H1 (cell line): Measurements from ENCODE around the gene TLK1. TPM values are rescaled to one million over a fixed set of nuclear protein-coding genes. Genes with fewer than 3 reads are reported as not detected.

Experiments used
- CTCF ChIA-PET: fragments of 300-600 bp; sonication (Branson Sonifier 250); formaldehyde crosslinking; loops from one replicate; lab custom pipeline; 2021; ENCODE audit not compliant: partially characterized antibody; lab: Charles Lee
- POLR2A ChIA-PET: fragments of 300-600 bp; sonication (Branson Sonifier 250); formaldehyde crosslinking; loops from one replicate; lab custom pipeline; 2021; ENCODE audit warnings: inconsistent platforms; ENCODE audit not compliant: partially characterized antibody; lab: Charles Lee
- DNase-seq, 2 experiments: peaks; one replicate each; pipeline versions ENCODE4 v3.0.0 to v3.0.0-alpha.2; 2010 to 2022; ENCODE audit warnings: low spot score in 2 of 2, low read depth in 1 of 2, mixed read lengths in 1 of 2
- FAIRE-seq: peaks from 2 replicates; lab custom pipeline; 2011; peaks lifted over from hg19 to GRCh38; lab: Jason Lieb, UNC
- H2AFZ ChIP-seq: 2 replicates; pipeline ENCODE4 v1.8.1; 2012; ENCODE audit warnings: low read length, inconsistent platforms
- H2AK5ac ChIP-seq: 2 replicates; pipeline ENCODE4 v1.6.1; 2013; ENCODE audit warnings: low read depth, low read length
- H2BK120ac ChIP-seq: replicated peaks from 2 replicates; pipeline ENCODE3; 2013; ENCODE audit warnings: low read depth, low read length, inconsistent platforms
- H2BK12ac ChIP-seq: 2 replicates; pipeline ENCODE4 v1.6.1; 2013; ENCODE audit warnings: low read depth, low read length
- H2BK15ac ChIP-seq: 2 replicates; pipeline ENCODE4 v1.6.1; 2013; ENCODE audit warnings: low read length
- H2BK20ac ChIP-seq: 2 replicates; pipeline ENCODE4 v1.6.1; 2013; ENCODE audit warnings: low read length
- H2BK5ac ChIP-seq: 2 replicates; pipeline ENCODE4 v1.6.1; 2013; ENCODE audit warnings: low read depth, low read length
- H3K14ac ChIP-seq: 2 replicates; pipeline ENCODE4 v1.6.1; 2013; ENCODE audit warnings: inconsistent platforms; ENCODE audit not compliant: insufficient read length
- H3K18ac ChIP-seq: 2 replicates; pipeline ENCODE4 v1.6.1; 2013; ENCODE audit warnings: low read length; ENCODE audit errors: extremely low read depth
- H3K23ac ChIP-seq: 2 replicates; pipeline ENCODE4 v1.6.1; 2013; ENCODE audit warnings: inconsistent platforms; ENCODE audit not compliant: insufficient read length
- H3K23me2 ChIP-seq: 2 replicates; pipeline ENCODE4 v1.6.1; 2013; ENCODE audit warnings: low read depth, low read length
- H3K27ac ChIP-seq: 2 replicates; pipeline ENCODE4 v1.6.1; 2011; ENCODE audit warnings: low read depth, low read length, inconsistent platforms
- H3K27me3 ChIP-seq, 4 experiments: replicated peaks in 1 of 4; 1 replicate in 1 of 4; 2 replicates in 3 of 4; pipeline versions ENCODE4 v1.6.1 to v1.8.1; 2011 to 2013; ENCODE audit warnings: low read length in 3 of 4, mild to moderate bottlenecking in 3 of 4, inconsistent platforms in 2 of 4, mixed read lengths in 2 of 4, moderate library complexity in 1 of 4; ENCODE audit not compliant: control insufficient read depth in 3 of 4, insufficient read depth in 3 of 4; ENCODE audit errors: extremely low read depth in 1 of 4
- H3K36me3 ChIP-seq, 4 experiments: 2 replicates each; pipeline versions ENCODE4 v1.6.1 to v1.8.1; 2011 to 2013; ENCODE audit warnings: mild to moderate bottlenecking in 4 of 4, low read length in 3 of 4, moderate library complexity in 2 of 4, control low read depth in 1 of 4, inconsistent platforms in 1 of 4; ENCODE audit not compliant: insufficient read depth in 4 of 4, control insufficient read depth in 2 of 4
- H3K4ac ChIP-seq: replicated peaks from 2 replicates; pipeline ENCODE3; 2013; ENCODE audit warnings: low read length, low read depth, mixed read lengths, inconsistent platforms; ENCODE audit not compliant: insufficient read length
- H3K4me1 ChIP-seq, 4 experiments: replicated peaks in 1 of 4; 1 replicate in 1 of 4; 2 replicates in 3 of 4; pipeline versions ENCODE4 v1.6.1 to v1.8.1; 2011 to 2013; ENCODE audit warnings: low read length in 3 of 4, inconsistent platforms in 2 of 4, mixed read lengths in 1 of 4; ENCODE audit not compliant: insufficient read depth in 4 of 4, control insufficient read depth in 3 of 4
- H3K4me2 ChIP-seq, 2 experiments: 2 replicates each; pipeline versions ENCODE4 v1.6.1 to v1.8.1; 2011 to 2013; ENCODE audit warnings: low read depth in 2 of 2, low read length in 2 of 2, control low read depth in 1 of 2, inconsistent platforms in 1 of 2, mild to moderate bottlenecking in 1 of 2; ENCODE audit not compliant: insufficient read depth in 1 of 2
- H3K4me3 ChIP-seq, 4 experiments: fragments of 200-600, 300-600 bp in 1 of 4; sonication (generic), shearing (Covaris generic), sonication (Bioruptor Twin) in 1 of 4; 2 replicates each; pipeline versions ENCODE4 v1.5.1 to v1.8.1; 2011 to 2016; ENCODE audit warnings: low read length in 4 of 4, low read depth in 3 of 4, control low read depth in 2 of 4, inconsistent platforms in 2 of 4, mild to moderate bottlenecking in 2 of 4, mixed read lengths in 1 of 4, moderate library complexity in 1 of 4; ENCODE audit not compliant: insufficient read depth in 2 of 4; ENCODE audit errors: extremely low read depth in 1 of 4
- H3K56ac ChIP-seq: replicated peaks from 2 replicates; pipeline ENCODE3; 2013; ENCODE audit warnings: low read depth, mild to moderate bottlenecking, mixed read lengths, low read length, inconsistent platforms; ENCODE audit not compliant: insufficient read length
- H3K79me1 ChIP-seq: 2 replicates; pipeline ENCODE4 v1.6.1; 2013; ENCODE audit warnings: low read depth, low read length, control low read depth
- H3K79me2 ChIP-seq, 2 experiments: 2 replicates each; pipeline versions ENCODE4 v1.6.1 to v1.8.1; 2012 to 2013; ENCODE audit warnings: low read length in 2 of 2, mild to moderate bottlenecking in 2 of 2, inconsistent platforms in 1 of 2; ENCODE audit not compliant: insufficient read depth in 2 of 2, control insufficient read depth in 1 of 2
- H3K9ac ChIP-seq, 4 experiments: replicated peaks in 1 of 4; 1 replicate in 1 of 4; 2 replicates in 3 of 4; pipeline versions ENCODE4 v1.6.1 to v1.8.1; 2011 to 2013; ENCODE audit warnings: low read depth in 3 of 4, low read length in 3 of 4, control low read depth in 2 of 4, mild to moderate bottlenecking in 2 of 4, moderate library complexity in 2 of 4, inconsistent platforms in 1 of 4; ENCODE audit errors: extremely low read depth in 1 of 4
- H3K9me3 ChIP-seq, 2 experiments: 2 replicates each; pipeline versions ENCODE4 v1.6.1 to v1.8.1; 2012 to 2013; ENCODE audit warnings: mild to moderate bottlenecking in 2 of 2, moderate library complexity in 2 of 2, control low read depth in 1 of 2, inconsistent platforms in 1 of 2, low read depth in 1 of 2, low read length in 1 of 2, mixed read lengths in 1 of 2; ENCODE audit not compliant: insufficient read depth in 2 of 2
- H4K20me1 ChIP-seq, 2 experiments: replicated peaks in 1 of 2; 2 replicates each; pipeline versions ENCODE3 to v1.8.1; 2011 to 2013; ENCODE audit warnings: inconsistent platforms in 2 of 2, low read length in 2 of 2, mild to moderate bottlenecking in 1 of 2; ENCODE audit not compliant: insufficient read depth in 2 of 2, control insufficient read depth in 1 of 2
- H4K5ac ChIP-seq: 2 replicates; pipeline ENCODE4 v1.6.1; 2013; ENCODE audit warnings: low read length, low read depth, mixed read lengths, inconsistent platforms; ENCODE audit not compliant: insufficient read length
- H4K8ac ChIP-seq: 2 replicates; pipeline ENCODE4 v1.8.0; 2013; ENCODE audit warnings: mild to moderate bottlenecking, moderate library complexity, low read length, inconsistent platforms; ENCODE audit not compliant: insufficient read depth; ENCODE audit errors: extremely low read depth
- H4K91ac ChIP-seq: replicated peaks from 2 replicates; pipeline ENCODE3; 2013; ENCODE audit warnings: low read length, mixed read lengths, inconsistent platforms; ENCODE audit not compliant: insufficient read length
- EZH2 ChIP-seq: fragments of 200-600 bp; sonication (generic); IDR thresholded peaks from 2 replicates; pipeline ENCODE4 v1.7.1; 2012; ENCODE audit warnings: low read depth, mild to moderate bottlenecking, moderate library complexity, low read length, inconsistent platforms; ENCODE audit not compliant: severe bottlenecking
- FOSL1 ChIP-seq: IDR thresholded peaks from 2 replicates; pipeline ENCODE4 v1.6.1; 2011; ENCODE audit warnings: mild to moderate bottlenecking, low read depth, low read length, moderate library complexity; ENCODE audit not compliant: insufficient read depth
- GTF2F1 ChIP-seq: IDR thresholded peaks from 2 replicates; pipeline ENCODE4 v1.6.1; 2012; ENCODE audit warnings: low read depth, low read length, improper control_type of control experiment, borderline replicate concordance
- MAFK ChIP-seq: IDR thresholded peaks from 2 replicates; pipeline ENCODE4 v1.6.1; 2012; ENCODE audit warnings: low read depth, mild to moderate bottlenecking, improper control_type of control experiment, low read length
- NRF1 ChIP-seq: IDR thresholded peaks from 2 replicates; pipeline ENCODE4 v1.6.1; 2011; ENCODE audit warnings: mild to moderate bottlenecking, low read depth, low read length, improper control_type of control experiment
- POU5F1 ChIP-seq: IDR thresholded peaks from 2 replicates; pipeline ENCODE4 v1.6.1; 2011; ENCODE audit warnings: low read depth, mild to moderate bottlenecking, low read length, moderate library complexity
- SIRT6 ChIP-seq: IDR thresholded peaks from one replicate; pipeline ENCODE4 v1.7.1; 2012; ENCODE audit warnings: low read length, inconsistent platforms
- TAF1 ChIP-seq: IDR thresholded peaks from 2 replicates; pipeline ENCODE4 v1.6.1; 2011; ENCODE audit warnings: mild to moderate bottlenecking, low read depth, low read length
- TAF7 ChIP-seq: optimal IDR thresholded peaks from 2 replicates; pipeline ENCODE3; 2011; ENCODE audit warnings: low read depth, mild to moderate bottlenecking, inconsistent platforms, low read length, moderate library complexity, borderline replicate concordance
- WGBS, 2 experiments: shearing (Covaris generic) in 1 of 2; methylation state at CpG; one replicate each; pipeline versions ENCODE4 v1.1.6 to v1.1.7; 2013 to 2015; ENCODE audit warnings: low lambda C conversion rate in 2 of 2, mixed read lengths in 2 of 2, inconsistent platforms in 1 of 2, low coverage in 1 of 2, missing lambda C conversion rate in 1 of 2; ENCODE audit not compliant: insufficient replicate concordance in 2 of 2, insufficient coverage in 1 of 2, insufficient read length in 1 of 2; ENCODE audit errors: extremely low coverage in 1 of 2, missing lambda C conversion rate in 1 of 2; 5-methylcytosine and 5-hydroxymethylcytosine counted together
- polyA plus RNA-seq, 7 experiments: library from polyadenylated mRNA; depleted of rRNA in 3 of 7; stranded (reverse) in 5 of 7; unstranded in 2 of 7; fragments of >200 nt in 5 of 7; fragments of 200-250 nt in 2 of 7; gene quantifications; 1 replicate in 5 of 7; 2 replicates in 1 of 7; 4 replicates in 1 of 7; pipeline versions ENCODE4 v1.2.1 to v1.2.3, GENCODE V29; 2011 to 2013; ENCODE audit warnings: missing spikeins in 2 of 7, mixed read lengths in 2 of 7
- total RNA-seq: library from RNA; stranded (reverse); fragmentation: NEBNext Ultra II Directional; extraction: Animal tissue kit (Norgen Biotek cat#: 25700); gene quantifications from 2 replicates; pipeline ENCODE4 v1.2.1, GENCODE V29; 2021

TLK1 gene
- total and polyA plus RNA-seq, 2 of the 8 experiments (the other 6 are each of a cell fraction or from before 2014, with no cell fraction given), result 11.2 to 102 TPM

GRCh38 chr2:171147081-171147480 lies 13.6 kb downstream of the TLK1 start:
- Histone ChIP-seq H3K79me1 (peaks cover 2% of the 10 kb centered on the region; the same call in 1 of the 2 replicates), H3K27ac (no peak overlapping the region), H3K18ac (no peak overlapping the region), H2AFZ (no peak overlapping the region), H3K4me2 (no peak overlapping the region), H3K9me3 (no peaks in the 10 kb centered on the region), H2BK120ac (no peak overlapping the region), H2AK5ac (no peak overlapping the region)
- no peak for FAIRE-seq
- TF ChIP-seq GTF2F1 (no peak), NRF1 (no peak), TAF7 (no peak), TAF1 (no peak), POU5F1 (no peak), MAFK (no peak), EZH2 (no peak), FOSL1 (no peak), SIRT6 (no peak)
- TF ChIP-seq, all 59 proteins: peak for 0
- no peak overlapping the region for H3K4me3 ChIP-seq
- WGBS, 2 experiments, result 86% methylated on average over 2 of the region's 2 CpGs; no CpG with 5 or more reads in 1 of the 2 experiments
- no peak overlapping the region for H2BK12ac ChIP-seq
- H3K56ac ChIP-seq, result no peak overlapping the region
- no peak overlapping the region for H3K23ac ChIP-seq
- no peaks in the 10 kb centered on the region for H3K23me2 ChIP-seq
- peaks cover 12 to 19% of the 10 kb centered on the region in 2 experiments for H4K20me1 ChIP-seq
- DNase-seq, result no peak
- ChIA-PET POLR2A (interaction anchor here (0.6 to 2.2 kb wide), 4 partner anchors 9 to 150 kb away, joined by 3 to 14 read pairs (median 4); no protein-coding TSS in a partner anchor), CTCF (interaction anchor here (1.8 to 2.2 kb wide), 2 partner anchors 9 to 60 kb away, joined by 7 to 11 read pairs; no protein-coding TSS in a partner anchor)
- H3K4me1 ChIP-seq, result peaks cover 0 to 7% (median 4%) of the 10 kb centered on the region in 4 experiments; a peak in 3 of 7 replicates
- no peak overlapping the region for H4K8ac ChIP-seq
- H2BK15ac ChIP-seq, result no peak overlapping the region
- H2BK20ac ChIP-seq, result no peak overlapping the region
- no peak overlapping the region for H3K9ac ChIP-seq
- no peaks in the 10 kb centered on the region for H3K27me3 ChIP-seq
- H3K4ac ChIP-seq, result no peak overlapping the region
- no peak overlapping the region for H2BK5ac ChIP-seq
- no peak overlapping the region for H3K14ac ChIP-seq
- H4K91ac ChIP-seq, result no peak overlapping the region
- no peaks in the 10 kb centered on the region for H3K36me3 ChIP-seq
- peaks cover 40 to 98% of the 10 kb centered on the region in 2 experiments for H3K79me2 ChIP-seq
- no peak overlapping the region for H4K5ac ChIP-seq
